HL-60 (cell line): ENCODE measurements around the gene CFAP54.

Source experiments
- GABPA ChIP-seq: IDR thresholded peaks from 2 replicates; pipeline ENCODE4 v1.6.1; 2012; ENCODE audit warnings: low read depth
- POLR2AphosphoS5 ChIP-seq: IDR thresholded peaks from 2 replicates; pipeline ENCODE4 v1.6.1; 2012; ENCODE audit warnings: low read depth
- TF ChIP-seq, protein P1 (sequence below): IDR thresholded peaks from one replicate; pipeline ENCODE4 v1.5.1; 2011; ENCODE audit warnings: low read length, control low read depth, inconsistent platforms; ENCODE audit not compliant: insufficient read depth

DNA sequence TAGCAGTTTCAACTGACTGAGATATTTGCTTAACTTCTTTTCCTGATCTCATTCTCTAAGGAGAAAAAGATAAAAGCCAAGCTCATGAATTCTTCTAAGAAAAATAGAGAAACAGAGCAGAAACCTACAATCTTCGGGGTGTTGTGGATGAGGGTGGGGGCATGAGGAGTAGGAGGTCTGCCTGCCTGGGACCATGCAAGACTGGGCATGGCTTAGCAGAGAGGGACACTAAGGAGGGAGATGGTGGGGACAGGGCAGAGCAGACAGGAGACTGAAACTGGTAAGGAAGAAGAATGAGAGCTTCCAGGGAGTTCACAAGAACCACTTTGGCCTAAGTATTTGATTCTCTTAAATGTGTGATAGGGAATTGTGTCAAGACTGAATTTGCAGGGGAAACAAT is 188.0 kb downstream of the CFAP54 start:
- TF ChIP-seq, protein P1, sequence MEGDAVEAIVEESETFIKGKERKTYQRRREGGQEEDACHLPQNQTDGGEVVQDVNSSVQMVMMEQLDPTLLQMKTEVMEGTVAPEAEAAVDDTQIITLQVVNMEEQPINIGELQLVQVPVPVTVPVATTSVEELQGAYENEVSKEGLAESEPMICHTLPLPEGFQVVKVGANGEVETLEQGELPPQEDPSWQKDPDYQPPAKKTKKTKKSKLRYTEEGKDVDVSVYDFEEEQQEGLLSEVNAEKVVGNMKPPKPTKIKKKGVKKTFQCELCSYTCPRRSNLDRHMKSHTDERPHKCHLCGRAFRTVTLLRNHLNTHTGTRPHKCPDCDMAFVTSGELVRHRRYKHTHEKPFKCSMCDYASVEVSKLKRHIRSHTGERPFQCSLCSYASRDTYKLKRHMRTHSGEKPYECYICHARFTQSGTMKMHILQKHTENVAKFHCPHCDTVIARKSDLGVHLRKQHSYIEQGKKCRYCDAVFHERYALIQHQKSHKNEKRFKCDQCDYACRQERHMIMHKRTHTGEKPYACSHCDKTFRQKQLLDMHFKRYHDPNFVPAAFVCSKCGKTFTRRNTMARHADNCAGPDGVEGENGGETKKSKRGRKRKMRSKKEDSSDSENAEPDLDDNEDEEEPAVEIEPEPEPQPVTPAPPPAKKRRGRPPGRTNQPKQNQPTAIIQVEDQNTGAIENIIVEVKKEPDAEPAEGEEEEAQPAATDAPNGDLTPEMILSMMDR = no peak
- no peak for TF ChIP-seq POLR2AphosphoS5
- no peak for TF ChIP-seq GABPA
